Stimulated activated naive B cell treated with anti-CD40 and anti-IgM and Interleukin-4, amounts not matched to agents 10 μg/mL and 1 μg/mL and 100 μg/mL, for 72 hours (primary cell): Measurements from ENCODE around the gene MFAP4.
A peak's percentile ranks its signal among the peaks of the same experiment; 100 is the strongest.

Experiments used
- ATAC-seq, 2 donors: fragments of 150-1000 bp; cut with Tn5 transposase; replicated peaks; 2 replicates each; pipeline ENCODE4 v1.10.0; 2021; ENCODE audit warnings: moderate library complexity in 1 of 2
- DNase-seq: peaks from one replicate; pipeline ENCODE4 v3.0.0; 2021
- H3K27ac Mint-ChIP-seq: one replicate; pipeline ENCODE4 v1.8.0; 2022; ENCODE audit warnings: mild to moderate bottlenecking, mixed read lengths
- H3K27me3 Mint-ChIP-seq, 2 donors: one replicate each; pipeline ENCODE4 v1.8.0; 2022; ENCODE audit warnings: mixed read lengths in 2 of 2
- H3K36me3 Mint-ChIP-seq, 2 donors: one replicate each; pipeline ENCODE4 v1.8.0; 2022; ENCODE audit warnings: mixed read lengths in 2 of 2, mild to moderate bottlenecking in 1 of 2
- H3K4me1 Mint-ChIP-seq, 2 donors: one replicate each; pipeline ENCODE4 v1.8.0; 2022; ENCODE audit warnings: mixed read lengths in 2 of 2, mild to moderate bottlenecking in 1 of 2
- H3K4me3 Mint-ChIP-seq, 2 donors: one replicate each; pipeline ENCODE4 v1.8.0; 2022; ENCODE audit warnings: mild to moderate bottlenecking in 2 of 2, mixed read lengths in 2 of 2, moderate library complexity in 1 of 2
- H3K9me3 Mint-ChIP-seq, 2 donors: one replicate each; pipeline ENCODE4 v1.8.0; 2022; ENCODE audit warnings: mixed read lengths in 2 of 2, mild to moderate bottlenecking in 1 of 2

Gene MFAP4

DNA sequence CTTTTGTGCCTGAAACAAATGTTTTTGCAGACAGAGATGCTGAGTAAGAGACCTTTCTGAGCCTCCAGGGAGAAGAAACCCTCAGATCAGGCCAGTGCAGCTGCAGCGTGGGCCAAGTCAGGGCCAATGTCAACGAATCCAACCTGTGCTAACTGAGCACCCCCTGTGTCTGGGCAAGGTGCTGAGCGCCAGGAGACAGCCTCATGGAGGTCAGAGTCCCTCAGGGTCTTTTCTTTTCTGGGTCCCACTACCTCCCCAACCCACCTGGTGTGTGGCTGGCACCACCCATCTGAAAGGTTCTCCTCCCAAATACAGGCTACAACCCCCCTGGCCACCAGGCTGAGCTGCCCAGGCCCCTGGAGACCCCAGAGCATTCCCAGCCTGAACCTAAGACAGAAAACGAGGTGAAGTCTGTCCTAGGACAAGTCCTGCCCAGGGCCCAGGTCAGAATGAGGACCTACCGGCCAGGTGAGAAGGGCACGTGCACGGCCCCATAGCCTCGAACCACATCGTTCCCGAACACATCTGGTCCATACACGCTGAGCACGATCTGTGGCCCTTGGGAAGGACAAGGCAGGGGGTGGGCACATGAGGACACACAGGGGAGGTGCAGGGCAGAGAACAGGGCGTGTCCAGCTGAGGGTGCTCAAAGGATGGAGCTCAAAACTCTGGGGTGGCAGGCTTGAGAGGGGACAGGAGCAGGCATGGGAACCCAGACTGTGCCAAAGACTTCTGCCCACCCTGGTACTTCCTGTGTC, 39.5 kb downstream of the MFAP4 start:
- H3K4me1 Mint-ChIP-seq: peaks cover 9% of the 10 kb centered on the region in 2 donors
- DNase-seq: no peak
- peak; percentile 44 to 60 for ATAC-seq
- no peak overlapping the region for H3K4me3 Mint-ChIP-seq
- peaks cover 13 to 14% of the 10 kb centered on the region in 2 donors for H3K27me3 Mint-ChIP-seq
- H3K36me3 Mint-ChIP-seq: peaks cover 0 to 2% of the 10 kb centered on the region in 2 donors
- H3K9me3 Mint-ChIP-seq: no peaks in the 10 kb centered on the region
- peak overlapping the region; percentile 71 for H3K27ac Mint-ChIP-seq

DNA sequence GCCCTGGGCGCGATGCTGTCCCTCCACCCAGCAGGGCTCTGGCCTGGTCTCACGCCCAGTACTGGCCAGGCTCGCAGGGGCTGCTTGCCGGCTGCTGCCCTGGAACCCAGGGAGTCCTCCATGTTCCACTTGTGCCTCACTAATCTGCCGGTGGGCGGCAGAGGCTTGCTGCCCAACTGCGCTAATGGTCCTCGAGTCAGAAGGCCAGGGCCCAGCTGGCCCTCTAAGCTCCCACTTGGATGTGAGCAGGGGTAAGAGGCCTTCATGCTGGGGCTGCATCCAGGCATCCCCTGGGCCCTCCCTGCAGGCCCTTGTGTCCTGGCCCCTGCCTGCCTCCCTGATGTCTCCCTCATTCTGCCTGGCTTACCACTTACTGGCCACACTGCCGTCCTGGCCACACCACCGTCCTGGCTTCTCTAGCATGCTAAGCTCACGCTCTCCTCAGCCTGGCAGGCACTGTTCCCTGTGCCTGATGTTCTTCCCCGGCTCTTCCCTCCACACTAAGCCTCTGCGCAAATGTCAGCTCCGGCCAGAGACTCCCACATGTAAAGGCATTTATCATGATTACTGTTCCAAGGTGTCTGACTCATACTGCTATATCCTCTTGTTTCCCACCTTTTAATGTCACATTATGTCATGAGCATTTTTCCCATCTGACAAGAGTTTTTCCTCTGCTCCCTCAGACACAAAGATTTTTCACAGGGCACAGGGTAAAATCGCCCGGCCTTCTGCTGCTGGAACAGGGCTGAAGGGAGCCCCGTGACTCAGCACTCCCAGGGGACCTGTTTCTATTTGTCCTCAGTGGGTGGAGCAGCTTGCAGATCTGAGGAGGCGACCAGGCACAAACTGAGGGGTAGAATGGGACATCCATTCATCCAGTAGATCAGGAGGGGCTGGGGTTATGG, 40.4 kb downstream of the MFAP4 start:
- no peak overlapping the region for H3K27ac Mint-ChIP-seq
- peaks cover 18 to 20% of the 10 kb centered on the region in 2 donors for H3K27me3 Mint-ChIP-seq
- no peak for DNase-seq
- peak; percentile 75 to 85 for ATAC-seq
- H3K4me3 Mint-ChIP-seq: no peak overlapping the region
- H3K9me3 Mint-ChIP-seq: no peaks in the 10 kb centered on the region
- peaks cover 9% of the 10 kb centered on the region in 2 donors for H3K4me1 Mint-ChIP-seq
- peaks cover 0 to 2% of the 10 kb centered on the region in 2 donors for H3K36me3 Mint-ChIP-seq

DNA sequence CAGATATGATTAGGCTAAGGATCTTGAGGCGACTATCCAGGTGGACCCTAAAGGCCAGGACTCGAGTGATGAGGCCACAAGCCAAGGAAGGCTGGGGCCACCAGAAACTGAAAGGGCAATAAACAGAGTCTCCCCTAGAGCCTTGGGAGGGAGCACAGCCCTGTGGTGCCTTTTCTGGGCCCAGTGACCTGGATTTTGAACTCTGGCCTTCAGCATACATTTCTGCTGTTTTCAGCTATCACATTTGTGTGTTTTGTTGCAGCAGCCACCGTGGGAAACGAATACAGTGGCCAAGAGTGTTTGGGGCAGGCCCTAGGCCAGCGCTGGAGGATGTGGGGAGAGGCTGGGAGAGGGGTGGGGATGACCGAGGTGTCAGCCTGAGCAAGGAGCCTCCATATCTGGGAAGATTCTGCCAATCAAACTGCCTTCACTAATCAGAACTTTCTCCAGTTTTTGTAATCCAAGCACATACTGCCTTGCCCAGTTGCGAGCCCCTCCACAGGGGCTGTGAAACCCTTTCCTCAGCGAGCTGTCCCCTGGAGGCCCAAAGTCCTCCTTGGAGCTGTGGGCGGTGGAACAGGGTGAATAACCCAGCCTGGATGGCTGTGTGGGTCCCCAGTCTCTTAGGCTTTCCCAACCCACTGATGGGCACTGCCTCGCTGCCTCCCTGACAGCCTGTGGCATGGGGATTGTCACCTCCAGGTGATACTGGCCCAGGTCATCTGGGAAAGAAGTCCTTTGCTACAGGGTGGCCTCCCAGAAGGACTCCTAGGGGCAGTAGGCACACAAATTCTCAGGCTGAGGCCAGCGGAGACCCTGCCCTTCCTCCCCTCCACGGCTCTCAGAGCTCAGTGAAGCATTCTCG, 41.3 kb downstream of the MFAP4 start:
- no peaks in the 10 kb centered on the region for H3K9me3 Mint-ChIP-seq
- DNase-seq: no peak
- H3K4me1 Mint-ChIP-seq: peaks cover 9% of the 10 kb centered on the region in 2 donors
- H3K27ac Mint-ChIP-seq: no peak overlapping the region
- peaks cover 0 to 2% of the 10 kb centered on the region in 2 donors for H3K36me3 Mint-ChIP-seq
- peaks cover 13 to 20% of the 10 kb centered on the region in 2 donors for H3K27me3 Mint-ChIP-seq
- H3K4me3 Mint-ChIP-seq: no peak overlapping the region
- no peak for ATAC-seq

DNA sequence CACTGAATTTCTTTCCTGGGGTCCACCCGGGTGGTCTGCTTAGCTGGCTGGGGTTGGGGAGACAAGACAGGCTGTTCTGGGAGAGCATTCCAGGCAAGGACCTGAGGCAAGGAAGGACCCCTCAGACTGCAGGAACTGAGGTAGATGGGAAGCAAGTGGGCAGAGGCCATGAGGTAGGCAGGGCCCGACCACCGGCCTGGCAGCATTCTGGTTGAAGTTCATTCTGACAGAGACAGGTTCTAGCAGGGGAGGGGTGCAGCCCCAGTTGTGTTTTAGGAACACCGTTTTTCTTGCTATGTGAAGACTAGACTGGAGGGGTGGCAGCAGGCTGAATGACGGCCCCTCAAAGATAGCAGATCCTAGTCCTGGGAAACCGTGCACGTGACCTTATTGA, 41.9 kb downstream of the MFAP4 start:
- ATAC-seq: no peak
- Mint-ChIP-seq H3K27me3 (peaks cover 13 to 20% of the 10 kb centered on the region in 2 donors), H3K27ac (no peak overlapping the region), H3K4me1 (peaks cover 9% of the 10 kb centered on the region in 2 donors), H3K4me3 (no peak overlapping the region), H3K36me3 (peaks cover 0 to 2% of the 10 kb centered on the region in 2 donors), H3K9me3 (no peaks in the 10 kb centered on the region)
- no peak for DNase-seq

DNA sequence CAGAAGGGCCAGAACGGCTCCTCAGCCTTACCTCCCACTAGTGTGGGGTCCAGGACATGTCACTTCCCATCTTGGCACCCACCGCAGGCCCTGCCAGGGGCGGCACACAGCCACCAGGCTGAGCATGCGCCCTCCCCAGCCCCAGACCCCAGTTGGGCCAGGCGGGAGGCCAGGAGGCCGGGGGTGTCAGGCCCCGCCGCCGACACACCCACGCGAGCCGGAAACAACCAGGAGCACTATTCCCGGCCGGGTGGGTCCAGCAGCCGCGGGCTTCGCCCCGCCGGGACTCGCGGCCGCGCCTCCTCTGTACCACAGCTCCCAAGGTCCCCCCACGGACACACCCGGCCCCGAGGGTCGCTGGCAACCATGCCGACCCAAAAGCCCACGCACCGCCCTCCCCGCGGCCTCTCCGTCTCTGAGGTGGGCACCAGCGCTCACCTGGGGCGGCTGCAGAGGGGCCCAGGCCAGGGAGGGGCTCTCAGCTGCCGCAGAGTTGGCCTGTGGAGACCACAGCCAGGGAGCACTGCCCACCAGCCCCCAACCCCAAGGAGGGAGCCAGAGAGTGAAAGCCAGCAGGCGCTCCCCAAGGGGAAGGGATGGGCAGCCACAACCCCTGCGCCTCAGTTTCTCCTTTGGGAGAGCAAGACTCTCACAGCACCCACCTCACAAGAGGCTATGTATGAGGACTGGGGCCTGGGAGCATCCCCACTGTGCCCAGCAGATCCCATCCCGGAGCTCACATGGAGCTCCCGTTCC, 42.5 kb downstream of the MFAP4 start:
- Mint-ChIP-seq H3K4me1 (peaks cover 9% of the 10 kb centered on the region in 2 donors), H3K36me3 (peaks cover 0 to 2% of the 10 kb centered on the region in 2 donors), H3K4me3 (no peak overlapping the region), H3K9me3 (no peaks in the 10 kb centered on the region), H3K27me3 (peaks cover 13 to 22% of the 10 kb centered on the region in 2 donors), H3K27ac (no peak overlapping the region)
- DNase-seq (no peak), ATAC-seq (no peak)

DNA sequence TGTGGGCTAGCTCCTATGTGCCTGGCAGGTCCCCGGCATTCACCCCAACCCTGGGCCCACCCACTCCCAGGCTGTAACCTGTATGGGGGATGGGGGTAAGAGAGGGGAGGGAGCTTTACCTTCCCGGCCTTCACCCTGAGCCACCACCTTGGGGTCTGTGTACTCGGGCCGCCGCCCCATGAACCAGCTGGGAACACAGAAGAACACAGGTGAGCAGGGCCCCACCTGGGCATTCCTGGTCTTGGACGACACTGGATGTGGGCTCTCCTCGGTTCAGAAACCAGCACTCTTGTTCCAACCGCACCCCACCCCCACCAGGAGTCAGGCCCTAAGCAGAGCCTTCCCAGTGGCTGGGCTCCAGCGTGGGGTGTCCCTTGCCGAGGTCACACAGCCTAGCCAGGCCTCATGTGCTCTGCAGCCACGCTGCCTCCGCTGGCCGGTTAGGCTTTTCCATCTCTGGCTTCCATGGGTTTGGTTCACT, 43.3 kb downstream of the MFAP4 start:
- ATAC-seq (no peak), DNase-seq (no peak)
- Mint-ChIP-seq H3K27ac (no peak overlapping the region), H3K9me3 (no peaks in the 10 kb centered on the region), H3K36me3 (peaks cover 0 to 2% of the 10 kb centered on the region in 2 donors), H3K4me1 (peaks cover 9% of the 10 kb centered on the region in 2 donors), H3K27me3 (peaks cover 13 to 29% of the 10 kb centered on the region in 2 donors), H3K4me3 (no peak overlapping the region)

DNA sequence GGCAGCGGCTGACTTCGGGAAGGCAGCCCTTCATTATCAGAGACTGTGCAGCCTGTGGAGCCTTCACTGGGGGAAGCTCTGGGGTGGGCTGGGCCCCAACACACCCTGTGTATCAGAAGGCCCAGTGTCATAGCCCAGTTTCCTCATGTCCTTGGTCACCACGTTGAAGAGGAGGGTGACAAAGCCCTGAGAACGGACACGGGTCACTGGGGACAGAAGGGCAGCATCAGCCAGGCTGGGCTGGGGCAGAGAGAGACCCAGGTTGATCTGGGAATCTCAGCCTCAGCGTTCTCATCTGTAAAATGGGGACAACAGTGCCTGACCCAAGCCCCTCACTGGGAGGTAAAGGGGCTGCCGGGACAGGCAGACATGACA, 43.7 kb downstream of the MFAP4 start:
- Mint-ChIP-seq H3K4me3 (no peak overlapping the region), H3K4me1 (peaks cover 9% of the 10 kb centered on the region in 2 donors), H3K36me3 (peaks cover 0 to 2% of the 10 kb centered on the region in 2 donors), H3K27me3 (peaks cover 13 to 29% of the 10 kb centered on the region in 2 donors), H3K27ac (no peak overlapping the region), H3K9me3 (no peaks in the 10 kb centered on the region)
- ATAC-seq: no peak
- DNase-seq: no peak

DNA sequence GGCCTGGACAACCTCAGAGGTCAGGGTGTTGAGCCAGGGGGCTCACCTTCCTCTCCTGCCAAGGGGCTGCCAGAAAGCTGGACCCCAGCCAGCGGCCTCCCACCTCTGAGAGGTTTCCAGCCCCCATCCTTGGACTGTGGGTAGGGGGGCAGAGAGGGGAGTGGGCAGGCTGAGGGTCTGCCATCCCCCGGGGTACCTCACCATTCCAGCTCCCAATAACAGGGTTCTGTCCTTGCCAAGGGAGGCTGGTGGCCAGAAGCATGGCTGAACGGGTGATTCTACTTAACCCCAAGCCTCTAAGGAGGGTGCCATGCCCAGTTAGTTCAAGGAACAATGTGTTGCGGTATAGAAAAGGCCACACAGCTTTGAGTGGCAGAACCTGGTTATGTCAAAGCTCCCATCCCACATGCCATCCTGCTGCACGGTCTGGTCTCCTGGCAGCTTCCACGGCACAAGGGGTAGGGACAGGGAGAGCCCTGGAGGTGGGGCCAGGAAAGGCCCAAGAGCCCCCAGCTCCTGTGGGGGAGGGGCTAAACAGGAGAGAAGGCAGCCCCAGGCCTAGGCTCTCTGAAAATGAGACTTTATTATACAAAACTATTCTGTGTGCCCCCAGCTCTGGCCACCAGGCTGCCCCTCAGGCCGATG, 44.3 kb downstream of the MFAP4 start:
- peaks cover 13 to 29% of the 10 kb centered on the region in 2 donors for H3K27me3 Mint-ChIP-seq
- no peak overlapping the region for H3K27ac Mint-ChIP-seq
- peaks cover 0 to 2% of the 10 kb centered on the region in 2 donors for H3K36me3 Mint-ChIP-seq
- no peaks in the 10 kb centered on the region for H3K9me3 Mint-ChIP-seq
- no peak overlapping the region for H3K4me3 Mint-ChIP-seq
- ATAC-seq (no peak), DNase-seq (no peak)
- peaks cover 9% of the 10 kb centered on the region in 2 donors for H3K4me1 Mint-ChIP-seq

DNA sequence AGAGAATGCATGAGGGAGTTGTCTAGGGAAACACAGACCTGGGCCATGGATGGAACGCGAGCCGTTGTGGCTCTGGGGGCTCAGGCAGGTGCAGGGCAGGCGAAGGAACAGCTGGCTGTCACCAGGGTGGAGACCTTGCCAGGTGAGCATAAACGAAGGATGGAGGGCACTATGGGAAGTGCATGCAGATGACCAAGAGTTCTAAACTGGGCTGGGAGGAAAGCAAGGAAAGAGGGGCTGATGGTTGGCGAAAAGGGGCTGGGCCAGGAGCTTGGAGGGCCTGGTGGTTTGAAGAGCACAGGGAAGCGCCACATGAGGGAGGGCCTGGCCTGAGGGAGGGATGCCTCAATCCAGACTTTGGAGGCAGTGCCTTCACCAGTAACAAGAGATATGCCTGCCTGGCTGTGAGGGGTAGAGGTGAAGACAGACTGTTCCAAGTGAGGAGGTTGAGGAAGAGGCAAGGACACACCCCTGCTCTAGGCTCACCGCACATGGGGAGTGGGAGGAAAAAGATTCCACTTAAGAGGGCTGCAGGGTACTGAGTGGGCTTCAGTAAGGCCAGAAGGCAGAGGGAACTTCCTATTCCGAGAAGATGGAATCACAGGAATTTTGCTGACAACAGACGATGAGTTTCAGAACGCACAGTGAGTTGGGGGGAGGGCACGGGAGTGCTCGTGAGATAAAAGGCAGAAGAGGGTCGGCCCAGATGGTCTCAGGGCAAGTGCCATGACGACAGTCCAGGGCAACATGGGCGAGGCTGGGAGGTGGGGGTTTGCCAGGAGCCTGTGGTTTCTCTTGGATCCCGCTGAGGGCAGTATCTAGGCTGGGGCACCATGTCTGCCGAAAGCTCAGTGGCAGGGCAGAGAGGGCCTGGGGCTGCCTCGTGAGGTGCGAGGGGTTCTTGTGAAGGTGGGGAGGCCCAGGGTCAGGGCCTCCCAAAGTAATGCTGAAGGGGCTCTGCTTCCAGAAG, 45.1 kb downstream of the MFAP4 start:
- Mint-ChIP-seq H3K9me3 (no peaks in the 10 kb centered on the region), H3K4me3 (no peak overlapping the region), H3K4me1 (peaks cover 6 to 10% of the 10 kb centered on the region in 2 donors), H3K36me3 (peaks cover 0 to 2% of the 10 kb centered on the region in 2 donors), H3K27me3 (peaks cover 16 to 33% of the 10 kb centered on the region in 2 donors), H3K27ac (no peak overlapping the region)
- ATAC-seq (no peak), DNase-seq (no peak)

DNA sequence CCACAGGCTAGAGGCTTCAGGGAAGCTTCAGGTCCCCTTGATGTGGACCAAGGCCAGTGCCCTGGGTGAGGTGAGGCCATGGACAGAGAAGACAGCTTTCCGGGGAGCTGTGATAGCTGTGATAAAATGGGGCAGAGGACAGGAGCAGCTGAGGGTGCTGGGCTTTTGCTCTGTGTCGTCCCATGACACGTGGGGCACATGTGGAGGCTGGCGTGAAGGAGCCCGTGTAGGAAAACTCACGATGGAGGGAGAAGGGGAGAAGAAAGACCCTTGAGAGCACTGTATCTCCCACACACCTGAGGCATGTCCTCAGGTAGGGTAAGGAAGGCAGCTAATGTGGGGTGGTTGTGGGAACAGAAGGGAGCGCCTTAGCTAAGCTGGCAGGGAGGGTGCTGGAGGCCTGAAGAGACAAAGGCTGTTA, 45.8 kb downstream of the MFAP4 start:
- ATAC-seq (no peak), DNase-seq (no peak)
- H3K27me3 Mint-ChIP-seq: peaks cover 12 to 29% of the 10 kb centered on the region in 2 donors
- no peaks in the 10 kb centered on the region for H3K36me3 Mint-ChIP-seq
- H3K27ac Mint-ChIP-seq: no peak overlapping the region
- peaks cover 2 to 6% of the 10 kb centered on the region in 2 donors for H3K4me1 Mint-ChIP-seq
- H3K9me3 Mint-ChIP-seq: no peaks in the 10 kb centered on the region
- no peak overlapping the region for H3K4me3 Mint-ChIP-seq

DNA sequence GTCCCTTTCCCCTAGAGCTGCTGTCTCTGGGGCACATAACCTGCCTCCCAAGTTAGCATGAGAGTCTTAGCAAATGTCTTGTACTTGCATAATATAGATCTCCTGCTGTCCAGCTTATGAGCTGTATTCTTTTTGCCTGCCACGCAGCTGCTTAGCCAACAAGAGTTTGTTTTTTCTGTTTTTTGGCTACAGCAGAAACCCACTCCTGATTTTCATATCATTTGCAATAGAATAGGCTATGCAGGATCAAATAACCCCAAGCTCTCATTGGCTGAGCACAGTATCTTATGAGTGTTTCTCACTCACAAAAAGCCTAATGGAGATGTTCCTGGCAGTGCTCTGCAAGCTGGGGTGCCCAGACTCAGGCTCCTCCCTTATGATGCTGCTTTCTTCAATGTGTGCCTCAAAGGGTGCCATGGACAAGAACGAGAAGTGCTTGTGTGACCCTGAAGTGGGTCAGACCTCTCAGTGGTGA, 47.6 kb downstream of the MFAP4 start:
- no peak overlapping the region for H3K4me3 Mint-ChIP-seq
- H3K27me3 Mint-ChIP-seq: peaks cover 12 to 39% of the 10 kb centered on the region in 2 donors
- no peak for DNase-seq

More for the DNA sequence above, 47.6 kb downstream of the MFAP4 start:
- no peaks in the 10 kb centered on the region for H3K9me3 Mint-ChIP-seq
- H3K4me1 Mint-ChIP-seq: peaks cover 2 to 6% of the 10 kb centered on the region in 2 donors
- no peak for ATAC-seq
- peaks cover 0 to 4% of the 10 kb centered on the region in 2 donors for H3K36me3 Mint-ChIP-seq
- H3K27ac Mint-ChIP-seq: no peak overlapping the region
